Endothelial cell of umbilical vein (primary cell): ENCODE data around the gene CDC37L1.

Source experiments
- MAX ChIP-seq: IDR thresholded peaks from 2 replicates; pipeline ENCODE4 v1.6.1; 2011; ENCODE audit not compliant: insufficient read depth, insufficient read length
- TF ChIP-seq, protein P1 (sequence below), 2 donors: IDR thresholded peaks; 1 replicate in 1 of 2; 2 replicates in 1 of 2; pipeline ENCODE4 v1.5.1; 2011; ENCODE audit warnings: low read length in 2 of 2, mild to moderate bottlenecking in 2 of 2, moderate library complexity in 2 of 2, control low read depth in 1 of 2, inconsistent platforms in 1 of 2, low read depth in 1 of 2; ENCODE audit not compliant: insufficient read depth in 1 of 2; ENCODE audit errors: extremely low read depth in 1 of 2

DNA sequence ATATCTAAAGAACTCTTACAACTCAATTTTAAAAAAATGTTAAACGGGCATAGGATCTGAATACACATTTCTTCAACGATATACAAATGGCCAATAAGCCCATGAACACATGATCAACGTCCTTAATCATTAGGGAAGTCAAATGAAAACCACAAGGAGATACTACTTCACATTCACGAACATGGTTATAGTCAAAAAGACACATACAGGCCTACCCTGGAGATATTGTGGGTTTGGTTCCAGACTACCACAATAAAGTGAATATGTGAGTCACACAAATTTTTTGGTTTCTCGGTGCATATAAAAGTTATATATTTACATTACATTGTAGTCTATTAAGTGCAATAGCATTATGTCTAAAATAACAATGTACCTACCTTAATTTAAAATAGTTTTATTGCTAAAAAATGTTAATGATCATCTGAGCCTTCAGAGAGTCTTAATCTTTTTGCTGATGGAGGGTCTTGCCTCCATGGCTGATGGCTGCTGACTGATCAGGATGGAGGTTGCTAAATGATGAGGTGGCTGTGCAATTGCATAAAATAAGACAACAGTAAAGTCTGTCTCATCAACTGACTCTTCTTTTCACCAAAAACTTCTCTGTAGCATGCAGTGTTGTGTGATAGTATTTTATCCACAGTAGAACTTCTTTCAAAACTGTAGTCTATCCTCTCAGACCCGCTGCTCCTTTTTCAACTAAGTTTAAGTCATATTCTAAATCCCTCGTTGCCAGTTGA lies 46.5 kb downstream of the CDC37L1 start:
- TF ChIP-seq, protein P1, sequence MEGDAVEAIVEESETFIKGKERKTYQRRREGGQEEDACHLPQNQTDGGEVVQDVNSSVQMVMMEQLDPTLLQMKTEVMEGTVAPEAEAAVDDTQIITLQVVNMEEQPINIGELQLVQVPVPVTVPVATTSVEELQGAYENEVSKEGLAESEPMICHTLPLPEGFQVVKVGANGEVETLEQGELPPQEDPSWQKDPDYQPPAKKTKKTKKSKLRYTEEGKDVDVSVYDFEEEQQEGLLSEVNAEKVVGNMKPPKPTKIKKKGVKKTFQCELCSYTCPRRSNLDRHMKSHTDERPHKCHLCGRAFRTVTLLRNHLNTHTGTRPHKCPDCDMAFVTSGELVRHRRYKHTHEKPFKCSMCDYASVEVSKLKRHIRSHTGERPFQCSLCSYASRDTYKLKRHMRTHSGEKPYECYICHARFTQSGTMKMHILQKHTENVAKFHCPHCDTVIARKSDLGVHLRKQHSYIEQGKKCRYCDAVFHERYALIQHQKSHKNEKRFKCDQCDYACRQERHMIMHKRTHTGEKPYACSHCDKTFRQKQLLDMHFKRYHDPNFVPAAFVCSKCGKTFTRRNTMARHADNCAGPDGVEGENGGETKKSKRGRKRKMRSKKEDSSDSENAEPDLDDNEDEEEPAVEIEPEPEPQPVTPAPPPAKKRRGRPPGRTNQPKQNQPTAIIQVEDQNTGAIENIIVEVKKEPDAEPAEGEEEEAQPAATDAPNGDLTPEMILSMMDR (IDR thresholded peaks at IDR 0.05; ENCODE audit: extremely low read depth in 1 of 2, insufficient read depth in 1 of 2, low read depth in 1 of 2, low read length in 2 of 2) = no peak
- no peak for TF ChIP-seq MAX
